HG02973 (cell line): Measurements from ENCODE around the gene BLID.

Experiments used
- ATAC-seq: cut with Tn5 transposase; IDR thresholded peaks from one replicate; pipeline ENCODE4 v1.9.1; 2021; ENCODE audit warnings: moderate library complexity; ENCODE audit not compliant: unreplicated experiment

BLID gene

DNA sequence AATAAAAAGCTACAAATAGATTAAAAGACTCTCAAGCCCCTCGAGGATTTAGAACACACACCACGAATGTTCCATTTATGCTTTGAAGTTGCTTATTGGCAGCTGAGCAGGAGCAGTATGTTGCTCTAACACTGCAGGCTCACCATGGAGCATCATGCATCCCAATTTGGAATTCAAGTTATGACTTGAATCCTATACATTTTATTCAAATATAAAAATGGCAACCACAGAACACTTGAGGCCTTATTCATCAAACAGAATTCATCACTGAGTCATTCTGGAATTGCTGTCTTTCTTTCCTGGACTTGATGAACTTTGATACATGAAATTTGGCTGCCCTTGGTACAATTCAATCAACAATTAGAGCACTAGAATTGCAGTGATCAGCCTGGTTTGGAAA lies 24.5 kb upstream of the BLID start:
- no peak for ATAC-seq

DNA sequence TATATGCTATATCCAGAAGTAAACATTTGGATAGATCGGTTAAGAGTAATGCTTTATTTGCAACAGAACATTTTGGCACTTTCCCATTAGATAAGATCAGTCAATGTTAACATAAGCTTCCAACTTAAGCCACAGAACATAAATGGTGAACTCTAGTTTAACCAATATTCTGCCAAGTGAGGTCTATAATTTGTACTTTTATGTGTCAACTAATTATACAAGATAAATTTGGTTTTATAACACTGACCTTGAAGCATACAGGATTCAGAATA lies 23.5 kb upstream of the BLID start:
- no peak for ATAC-seq

DNA sequence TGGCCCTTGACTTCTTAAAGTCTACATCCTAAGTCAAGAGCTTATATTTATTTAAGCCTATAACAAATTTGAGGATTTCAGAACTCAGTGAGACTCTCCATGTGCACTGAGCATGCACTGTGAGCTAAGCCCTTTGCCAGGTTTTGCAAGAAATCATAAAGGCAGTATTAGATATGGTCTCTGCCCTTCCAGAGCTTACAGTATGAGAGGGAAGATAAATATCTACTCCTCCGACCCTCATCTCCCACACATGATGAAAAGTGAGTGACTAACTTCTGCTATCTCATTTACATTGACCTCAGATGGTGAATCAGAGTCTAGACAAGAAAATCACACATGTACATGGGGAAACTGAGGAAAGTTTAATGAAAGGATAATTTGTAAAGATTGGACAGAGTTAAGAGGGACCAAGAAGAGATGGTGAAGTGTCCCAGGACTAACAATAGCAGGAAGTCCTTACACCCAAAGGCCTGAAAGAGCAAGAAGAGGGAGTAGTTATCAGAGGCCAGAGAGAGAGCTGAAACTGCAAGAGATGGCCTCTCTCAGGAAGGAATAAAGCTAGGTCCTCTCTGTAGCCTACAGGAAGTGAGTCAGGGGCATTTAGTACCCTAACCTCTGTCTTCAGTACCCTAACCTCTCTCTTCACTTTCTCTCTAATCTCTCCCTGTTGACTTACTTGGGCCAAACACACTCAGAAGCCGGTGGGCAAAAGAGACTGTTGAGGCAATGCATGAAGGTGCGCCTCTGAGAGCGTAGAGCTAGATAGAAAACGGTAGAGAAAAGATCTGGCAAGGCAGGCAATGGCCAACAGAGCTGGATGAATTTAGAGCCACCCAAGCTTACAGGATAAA lies 23.0 kb upstream of the BLID start:
- no peak for ATAC-seq

- ATAC-seq, result no peak
Measured at GRCh38 chr11:122137078-122137793, 21.2 kb upstream of the BLID start.

- no peak for ATAC-seq
Measured at GRCh38 chr11:122131126-122131525, 15.1 kb upstream of the BLID start.

DNA sequence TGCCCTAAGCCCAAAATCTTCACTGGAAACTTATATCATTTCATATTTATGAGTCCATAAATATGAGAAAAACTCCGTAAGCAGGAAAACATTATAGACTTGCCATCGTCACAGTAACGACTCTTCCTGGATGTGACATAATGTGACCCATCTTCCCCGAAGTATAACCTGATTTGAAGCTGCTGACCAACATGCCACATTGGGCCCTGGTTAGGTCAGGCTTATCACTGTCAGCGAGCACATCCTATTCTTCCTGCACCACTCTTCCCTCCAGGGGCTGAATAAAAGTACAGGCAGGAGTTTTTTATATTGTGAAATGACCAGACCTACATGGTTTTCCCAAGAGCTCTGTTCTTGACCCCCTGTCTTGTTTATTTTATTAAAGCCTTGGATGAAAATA lies 12.1 kb upstream of the BLID start:
- no peak for ATAC-seq

GRCh38 chr11:122127020-122127419 lies 11.0 kb upstream of the BLID start:
- ATAC-seq, result no peak

DNA sequence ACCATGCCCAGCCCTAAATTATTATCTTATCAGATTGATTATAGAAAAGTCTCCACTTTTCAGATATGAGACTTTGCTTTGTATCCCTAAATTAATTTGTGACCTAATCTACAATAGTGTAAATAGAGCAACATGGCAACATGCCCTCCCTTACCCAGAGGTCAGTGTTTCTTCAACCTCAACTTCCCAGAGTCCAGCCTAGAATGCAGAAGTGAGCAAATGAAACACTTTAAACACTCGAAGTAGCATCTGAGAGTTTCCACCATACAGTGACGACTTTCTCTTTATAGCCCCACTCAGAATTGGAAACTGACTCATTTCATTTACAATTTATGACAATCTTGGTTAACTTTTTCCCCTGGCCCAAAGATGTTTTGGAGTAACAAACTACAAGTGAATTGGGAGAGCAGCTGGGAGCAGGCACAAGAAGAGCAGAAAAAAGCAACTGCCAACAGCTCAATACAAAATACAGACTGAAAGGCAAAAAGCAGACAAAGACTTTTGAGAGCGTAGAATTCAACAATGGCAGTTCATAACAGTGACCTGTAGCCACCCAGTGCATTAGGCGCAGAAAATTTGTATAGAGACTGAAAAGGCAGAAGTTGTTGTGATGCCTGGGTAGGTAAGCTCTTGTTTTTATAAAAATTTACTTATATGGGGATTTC lies 10.1 kb upstream of the BLID start:
- ATAC-seq, result no peak

DNA sequence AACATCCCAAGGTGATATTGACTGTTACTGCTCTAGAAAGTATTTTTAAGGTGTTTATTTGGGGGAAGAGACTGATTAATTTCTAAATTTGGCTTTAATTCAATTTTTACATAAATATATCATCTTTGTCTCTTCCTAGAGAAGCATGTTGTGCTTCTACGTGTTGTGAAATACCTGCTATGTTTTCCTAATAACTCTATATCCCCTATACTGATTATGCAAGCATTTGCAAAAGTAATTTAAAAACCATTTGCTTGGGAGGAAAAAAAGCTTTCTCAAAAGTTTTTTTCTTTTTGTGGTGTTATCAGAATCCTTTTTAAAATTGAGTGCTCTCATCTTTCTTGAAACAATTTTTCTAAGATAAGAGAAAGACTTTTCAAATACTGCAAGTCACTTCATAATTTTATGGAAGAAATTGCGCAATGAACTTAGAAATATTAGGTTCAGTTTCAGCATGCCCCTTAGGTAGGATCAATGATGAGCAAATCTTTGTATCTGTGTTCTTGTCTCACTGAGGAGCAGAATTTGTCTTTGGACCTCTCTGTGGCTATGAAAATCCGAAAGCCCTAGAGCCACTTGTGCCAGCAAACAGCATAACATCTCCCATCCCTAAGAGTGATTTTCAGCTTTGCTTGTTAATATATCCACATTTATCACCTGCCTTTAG lies 7.4 kb upstream of the BLID start:
- ATAC-seq, result no peak

DNA sequence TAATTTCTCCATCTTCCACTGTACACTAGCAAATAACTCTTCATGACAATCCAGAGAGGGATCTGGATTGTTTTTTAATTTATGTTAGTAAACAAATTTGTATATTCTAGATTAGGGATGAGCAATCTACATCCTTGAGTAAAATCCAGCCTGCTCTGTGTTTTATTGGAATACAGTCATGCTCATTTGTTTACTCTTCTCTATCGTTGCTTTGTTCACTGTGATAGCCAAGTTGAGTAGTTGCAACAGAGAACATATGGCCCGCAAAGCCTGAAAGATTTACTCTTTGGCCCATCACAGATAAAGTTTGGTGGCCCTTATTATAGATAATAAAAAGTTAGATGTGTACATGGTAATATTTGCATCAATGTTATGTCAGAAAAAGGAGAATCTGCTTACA lies 6.2 kb upstream of the BLID start:
- ATAC-seq, result no peak

- ATAC-seq, result no peak
Measured at GRCh38 chr11:122120096-122120495, 4.1 kb upstream of the BLID start.

GRCh38 chr11:122116591-122116990 lies 576 bp upstream of the BLID start:
- no peak for ATAC-seq

DNA sequence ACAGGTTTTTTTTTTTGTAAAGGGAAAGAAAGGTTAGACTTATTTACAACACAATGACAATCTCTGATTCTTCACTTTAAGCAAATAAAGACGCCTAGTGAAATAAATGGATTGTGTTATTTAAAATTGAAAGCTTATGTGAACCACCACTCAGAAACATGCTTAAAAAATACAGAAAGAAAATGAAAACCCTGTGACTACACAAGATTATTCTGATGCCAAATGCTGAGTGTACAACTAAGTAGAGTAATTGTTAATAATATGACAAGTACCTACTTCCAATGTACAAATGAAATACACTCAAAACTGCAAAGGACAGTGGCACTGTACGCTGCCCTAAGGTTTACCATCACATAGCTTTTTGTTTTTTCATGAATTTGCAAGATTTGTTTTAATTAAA lies 1.0 kb downstream of the BLID start:
- ATAC-seq, result no peak

- no peak for ATAC-seq
Measured at GRCh38 chr11:122113836-122114825, 1.9 kb downstream of the BLID start.

DNA sequence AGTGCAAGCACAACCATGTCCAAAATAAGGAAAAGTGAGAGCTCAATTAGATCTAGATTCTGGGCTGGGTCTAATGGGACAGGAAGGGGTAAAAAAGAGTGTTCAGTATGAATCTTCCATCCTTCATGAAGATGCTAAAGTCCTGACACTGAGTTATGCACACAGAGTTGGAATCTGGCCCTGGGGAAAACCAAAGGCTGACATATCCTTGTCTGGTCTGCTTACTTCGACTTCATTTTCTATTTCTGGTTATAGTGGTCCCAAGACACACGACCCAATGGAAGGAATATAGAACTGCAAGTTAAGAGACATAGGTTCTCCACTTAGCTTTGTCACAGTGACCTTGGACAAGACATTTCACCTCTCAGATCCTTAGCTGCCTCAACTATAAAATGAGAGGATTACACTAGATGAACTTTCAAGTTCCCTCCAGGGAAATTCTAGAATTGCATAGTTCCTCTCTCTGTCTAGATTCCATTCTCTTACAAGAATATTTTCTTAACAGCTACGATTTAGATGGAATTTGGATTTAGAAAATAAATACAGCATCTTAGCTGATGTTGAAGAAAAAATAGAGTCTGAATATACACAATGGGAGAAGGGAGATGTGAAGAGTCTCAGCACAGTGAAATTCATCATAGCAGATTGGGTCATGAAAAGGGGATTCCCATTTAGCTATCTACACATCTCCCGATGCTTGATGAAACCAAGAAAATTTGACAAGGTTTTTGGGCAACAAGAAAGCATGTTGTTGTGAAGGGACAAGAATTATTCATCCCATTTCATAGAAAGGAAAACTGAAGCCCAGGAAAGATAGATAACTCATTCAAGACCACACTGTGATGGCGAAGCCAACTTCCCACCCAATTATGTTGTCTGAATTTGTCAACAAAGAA lies 3.3 kb downstream of the BLID start:
- ATAC-seq, result no peak

DNA sequence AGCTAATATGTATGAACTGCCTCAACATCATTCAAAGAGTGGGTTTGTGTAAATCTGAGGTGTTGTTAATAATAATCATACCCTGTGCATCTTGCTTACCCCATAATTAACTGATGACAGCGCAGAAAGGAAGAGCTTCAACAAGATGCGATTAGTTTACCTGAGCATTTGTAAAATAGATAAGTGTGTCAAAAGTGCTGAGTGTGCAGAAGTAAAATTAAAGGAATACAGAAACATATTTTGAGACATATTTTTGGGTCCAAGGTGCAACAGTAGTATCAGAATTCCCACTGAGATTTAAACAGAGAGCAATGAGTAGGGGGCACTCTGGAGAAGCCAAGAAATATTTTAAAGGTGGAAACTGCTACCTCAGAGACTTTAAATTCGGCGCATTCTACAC lies 6.1 kb downstream of the BLID start:
- no peak for ATAC-seq

DNA sequence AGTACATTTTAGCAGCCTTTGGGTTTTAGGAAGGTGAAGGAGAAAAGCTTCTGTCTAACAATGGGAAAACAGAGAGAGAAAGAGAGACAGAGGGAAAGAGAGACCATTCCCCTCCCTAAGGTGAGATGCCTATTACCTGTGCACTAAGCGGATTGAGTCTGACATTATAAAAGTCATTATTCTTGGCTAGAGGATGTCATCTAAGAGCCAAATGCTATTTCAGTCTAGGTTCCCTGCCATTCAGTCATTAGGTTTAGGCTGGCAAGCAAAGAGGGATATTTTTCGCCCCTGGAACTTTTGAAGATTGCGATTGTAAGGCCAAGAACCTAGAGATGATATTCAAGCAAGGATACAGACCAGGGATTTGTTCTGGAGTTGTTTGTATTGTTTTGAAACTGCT lies 7.2 kb downstream of the BLID start:
- no peak for ATAC-seq

DNA sequence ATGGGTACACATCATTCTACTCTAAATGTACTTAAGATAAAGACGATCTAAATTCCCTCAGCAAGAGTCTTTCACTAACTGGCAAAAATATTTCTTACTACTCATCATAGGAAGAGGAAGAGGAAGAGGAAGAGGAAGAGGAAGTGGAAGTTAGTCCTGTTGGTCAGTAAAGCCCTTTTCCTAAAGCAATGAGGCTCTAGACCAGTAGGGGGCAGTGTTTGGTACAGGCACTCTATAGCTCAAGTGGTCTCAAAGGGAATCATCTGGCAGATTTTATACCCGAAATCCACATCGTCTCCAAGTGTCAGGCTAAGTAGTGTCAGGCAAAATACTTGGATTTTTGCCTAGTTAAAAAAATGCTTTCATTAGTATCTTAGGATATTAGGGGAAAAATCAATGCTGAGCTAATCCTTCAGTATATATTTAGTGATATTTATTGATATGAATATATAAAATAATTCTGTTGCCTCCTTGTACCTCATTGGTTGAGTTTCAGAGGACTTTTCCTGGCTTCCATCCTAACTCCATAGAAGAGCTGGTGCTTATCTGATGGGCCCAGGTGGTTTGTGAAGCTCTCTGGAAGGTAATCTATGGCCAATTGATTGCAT lies 7.7 kb downstream of the BLID start:
- no peak for ATAC-seq

DNA sequence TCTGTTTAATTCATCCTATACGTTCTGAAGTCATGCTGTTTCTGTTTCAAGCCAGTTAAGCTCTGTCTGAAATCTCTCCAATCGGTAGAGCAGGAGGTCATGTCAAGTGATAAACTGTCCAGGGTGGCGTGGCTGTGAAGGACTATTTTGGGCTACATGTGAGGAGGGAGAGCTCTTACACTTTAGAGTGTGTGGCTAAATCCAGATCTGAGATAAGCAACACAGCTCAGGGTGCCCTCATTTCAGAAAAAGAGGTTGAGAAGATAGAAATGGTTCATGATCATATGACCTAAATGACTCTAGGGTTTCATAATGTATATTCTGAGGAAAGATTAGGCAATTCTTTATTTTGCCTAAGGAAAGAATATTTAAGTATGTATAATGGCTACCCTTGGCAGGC lies 8.4 kb downstream of the BLID start:
- no peak for ATAC-seq
